ENCODE data around the gene BCL11B.
"Not testable (repeated sequence)": the region's sequence is repeated elsewhere in the genome, so short reads cannot be mapped to it uniquely, and the experiment has no call there.

BCL11B gene

GRCh38 chr14:99236386-99237138, 35.4 kb downstream of the BCL11B start:
- DNase-seq, result peak; percentile 75

- no peak for DNase-seq
Measured at GRCh38 chr14:99235582-99236320, 36.2 kb downstream of the BCL11B start.

- no peak for DNase-seq
Measured at GRCh38 chr14:99234961-99235571, 36.9 kb downstream of the BCL11B start.

GRCh38 chr14:99234355-99234754, 37.6 kb downstream of the BCL11B start:
- no peak for DNase-seq

- no peak for DNase-seq
Measured at GRCh38 chr14:99233222-99234035, 38.6 kb downstream of the BCL11B start.

GRCh38 chr14:99232714-99233214, 39.2 kb downstream of the BCL11B start:
- no peak for DNase-seq

- no peak for DNase-seq
Measured at GRCh38 chr14:99231850-99232713, 39.9 kb downstream of the BCL11B start.

GRCh38 chr14:99231161-99231849, 40.7 kb downstream of the BCL11B start:
- no peak for DNase-seq

- no peak for DNase-seq
Measured at GRCh38 chr14:99230208-99231151, 41.5 kb downstream of the BCL11B start.

- DNase-seq, result no peak
Measured at GRCh38 chr14:99229654-99230207, 42.3 kb downstream of the BCL11B start.

GRCh38 chr14:99228760-99229159, 43.2 kb downstream of the BCL11B start:
- not testable (repeated sequence) for DNase-seq

GRCh38 chr14:99226687-99227086, 45.3 kb downstream of the BCL11B start:
- DNase-seq, result no peak

GRCh38 chr14:99225436-99226203, 46.4 kb downstream of the BCL11B start:
- no peak for DNase-seq

- no peak for DNase-seq
Measured at GRCh38 chr14:99224948-99225347, 47.0 kb downstream of the BCL11B start.

GRCh38 chr14:99224116-99224910, 47.7 kb downstream of the BCL11B start:
- DNase-seq, result no peak

- no peak for DNase-seq
Measured at GRCh38 chr14:99221445-99221844, 50.6 kb downstream of the BCL11B start.

- no peak for DNase-seq
Measured at GRCh38 chr14:99217066-99217955, 54.7 kb downstream of the BCL11B start.
